ENCODE results near the gene FAM72B.
"Not testable (repeated sequence)": the region's sequence is repeated elsewhere in the genome, so short reads cannot be mapped to it uniquely, and the experiment has no call there.

DNA sequence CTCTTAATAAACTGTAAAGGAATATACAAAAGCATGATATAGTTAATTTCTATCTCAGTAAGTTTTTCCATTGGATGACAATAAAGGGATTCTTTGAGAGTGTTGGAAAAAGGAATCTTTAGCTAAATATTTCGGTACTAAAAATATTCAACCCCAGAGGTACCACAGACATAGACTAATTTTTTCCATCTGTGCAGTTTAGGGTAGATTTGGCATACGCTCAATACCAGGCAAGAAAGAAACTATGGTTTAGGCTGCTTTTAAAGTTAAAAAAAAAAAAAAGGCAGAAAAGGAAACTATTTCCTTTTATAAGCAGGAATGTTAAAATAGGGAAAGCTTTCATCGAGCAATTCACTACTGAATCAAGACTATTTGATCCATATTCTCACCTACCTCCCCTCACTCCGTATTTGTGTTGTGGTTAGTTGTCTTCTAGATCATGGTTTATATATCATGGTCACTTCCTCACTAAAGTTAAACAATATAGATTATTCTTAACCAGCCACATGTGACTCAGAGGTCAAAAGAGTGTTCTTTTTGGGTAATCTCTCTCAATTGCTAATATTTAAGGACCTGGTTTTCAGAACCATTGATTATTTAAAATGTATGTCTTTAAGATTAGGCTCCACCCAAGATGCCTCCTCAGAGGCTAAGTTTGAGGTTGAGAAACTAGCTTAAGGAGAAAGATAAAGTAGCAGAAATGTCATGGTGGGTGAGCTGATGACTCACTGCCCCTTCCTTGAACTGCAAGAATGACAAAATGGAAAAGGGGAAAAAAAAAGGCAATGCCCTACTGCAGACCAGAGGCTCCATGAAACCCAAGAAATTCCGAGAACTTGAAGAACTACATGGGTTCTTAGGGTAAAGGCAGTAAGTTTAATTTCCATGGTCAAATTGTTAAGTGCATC is 20.0 kb downstream of the FAM72B start:
- TF ChIP-seq, protein P1, sequence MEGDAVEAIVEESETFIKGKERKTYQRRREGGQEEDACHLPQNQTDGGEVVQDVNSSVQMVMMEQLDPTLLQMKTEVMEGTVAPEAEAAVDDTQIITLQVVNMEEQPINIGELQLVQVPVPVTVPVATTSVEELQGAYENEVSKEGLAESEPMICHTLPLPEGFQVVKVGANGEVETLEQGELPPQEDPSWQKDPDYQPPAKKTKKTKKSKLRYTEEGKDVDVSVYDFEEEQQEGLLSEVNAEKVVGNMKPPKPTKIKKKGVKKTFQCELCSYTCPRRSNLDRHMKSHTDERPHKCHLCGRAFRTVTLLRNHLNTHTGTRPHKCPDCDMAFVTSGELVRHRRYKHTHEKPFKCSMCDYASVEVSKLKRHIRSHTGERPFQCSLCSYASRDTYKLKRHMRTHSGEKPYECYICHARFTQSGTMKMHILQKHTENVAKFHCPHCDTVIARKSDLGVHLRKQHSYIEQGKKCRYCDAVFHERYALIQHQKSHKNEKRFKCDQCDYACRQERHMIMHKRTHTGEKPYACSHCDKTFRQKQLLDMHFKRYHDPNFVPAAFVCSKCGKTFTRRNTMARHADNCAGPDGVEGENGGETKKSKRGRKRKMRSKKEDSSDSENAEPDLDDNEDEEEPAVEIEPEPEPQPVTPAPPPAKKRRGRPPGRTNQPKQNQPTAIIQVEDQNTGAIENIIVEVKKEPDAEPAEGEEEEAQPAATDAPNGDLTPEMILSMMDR (IDR thresholded peaks at IDR 0.05): not testable (repeated sequence)
- not testable (repeated sequence) for TF ChIP-seq POLR2A (IDR thresholded peaks at IDR 0.05)
